Kidney (tissue), 14 donors: Measurements from ENCODE around the gene NKX2-4. TPM values are rescaled to one million over a fixed set of nuclear protein-coding genes. Genes with fewer than 3 reads are reported as not detected.

Source experiments
- DNase-seq, 5 donors: peaks; one replicate each; pipeline ENCODE4 v3.0.0-alpha.2; 2013 to 2020
- FAIRE-seq: peaks from 2 replicates; lab custom pipeline; 2012; peaks lifted over from hg19 to GRCh38; lab: Jason Lieb, UNC
- H3K27ac ChIP-seq, 2 donors: one replicate each; pipeline ENCODE4 v1.7.0; 2013; ENCODE audit warnings: low read depth in 2 of 2, low read length in 2 of 2, inconsistent platforms in 1 of 2
- H3K27me3 ChIP-seq: one replicate; pipeline ENCODE4 v1.7.1; 2013; ENCODE audit warnings: low read length, inconsistent platforms; ENCODE audit not compliant: control insufficient read depth, insufficient read depth
- H3K36me3 ChIP-seq, 3 donors: one replicate each; pipeline versions ENCODE4 v1.7.0 to v1.7.1; 2013; ENCODE audit warnings: low read length in 3 of 3, control low read depth in 1 of 3, inconsistent platforms in 1 of 3; ENCODE audit not compliant: insufficient read depth in 3 of 3, control insufficient read depth in 2 of 3
- H3K4me1 ChIP-seq, 3 donors: one replicate each; pipeline versions ENCODE4 v1.7.0 to v1.7.1; 2013; ENCODE audit warnings: low read length in 3 of 3, inconsistent platforms in 1 of 3, low read depth in 1 of 3; ENCODE audit not compliant: control insufficient read depth in 2 of 3, insufficient read depth in 2 of 3
- H3K4me3 ChIP-seq, 3 donors: one replicate each; pipeline versions ENCODE4 v1.7.0 to v1.8.1; 2013; ENCODE audit warnings: low read length in 3 of 3, control low read depth in 1 of 3, inconsistent platforms in 1 of 3
- H3K9ac ChIP-seq, 3 donors: one replicate each; pipeline versions ENCODE4 v1.7.0 to v1.7.1; 2013; ENCODE audit warnings: low read length in 3 of 3, control low read depth in 1 of 3, inconsistent platforms in 1 of 3
- H3K9me3 ChIP-seq, 3 donors: one replicate each; pipeline versions ENCODE4 v1.7.0 to v1.7.1; 2013; ENCODE audit warnings: low read length in 3 of 3, control low read depth in 1 of 3, inconsistent platforms in 1 of 3; ENCODE audit not compliant: control insufficient read depth in 2 of 3, insufficient read depth in 1 of 3
- CTCF ChIP-seq: IDR thresholded peaks from 3 replicates; pipeline ENCODE4 v1.5.1; 2012; ENCODE audit warnings: mild to moderate bottlenecking, moderate library complexity, borderline replicate concordance; ENCODE audit not compliant: insufficient read depth; ENCODE audit errors: extremely low read depth
- intact Hi-C: fragments of 100-400 bp; cut with DNase I; formaldehyde crosslinking; loops from one replicate; pipeline ENCODE4 v1.11.1; 2022
- polyA plus RNA-seq: library from polyadenylated mRNA; stranded (reverse); fragments of 350-450 nt; fragmentation: Illumina TruSeq; extraction: RNeasy Lipid Tissue Mini Kit (QIAGEN cat#74804); gene quantifications from one replicate; pipeline ENCODE4 v1.2.3, GENCODE V29; 2014; ENCODE audit warnings: low read depth, low replicate concordance; ENCODE audit not compliant: insufficient read depth
- total RNA-seq: library from RNA; stranded (reverse); fragmentation: NEBNext Ultra II Directional; extraction: Animal tissue kit (Norgen Biotek cat#: 25700); gene quantifications from one replicate; pipeline ENCODE4 v1.2.1, GENCODE V29; 2021
- donor health status: control.
- donor health status: control.
- donor health status: control.
- donor health status: control.
- donor health status: control.
- donor health status: DM: yes; HTN: yes; CAD: no.
- donor health status: Normal renal cell carcinoma (clear cell type).

Gene NKX2-4
- total and polyA plus RNA-seq, 2 donors from 2014 or later: not detected

- TF ChIP-seq CTCF: no peak
- DNase-seq (no peak), FAIRE-seq (no peak)
- H3K9ac ChIP-seq: no peak overlapping the region
- H3K27ac ChIP-seq: no peak overlapping the region
- H3K9me3 ChIP-seq: no peaks in the 10 kb centered on the region
- intact Hi-C loops: no loop called here
- no peak overlapping the region for H3K4me3 ChIP-seq
- no peaks in the 10 kb centered on the region for H3K27me3 ChIP-seq
- H3K36me3 ChIP-seq: peaks cover 0 to 38% (median 16%) of the 10 kb centered on the region in 3 donors
- H3K4me1 ChIP-seq: no peaks in the 10 kb centered on the region
Measured at GRCh38 chr20:21384308-21384892, 12.9 kb downstream of the NKX2-4 start.

- intact Hi-C loops: no loop called here
- Histone ChIP-seq H3K9me3 (no peaks in the 10 kb centered on the region), H3K4me3 (no peak overlapping the region), H3K36me3 (peaks cover 0 to 37% (median 11%) of the 10 kb centered on the region in 3 donors), H3K27me3 (no peaks in the 10 kb centered on the region), H3K27ac (no peak overlapping the region), H3K4me1 (no peaks in the 10 kb centered on the region), H3K9ac (no peak overlapping the region)
- FAIRE-seq (no peak), DNase-seq (no peak)
- no peak for TF ChIP-seq CTCF
Measured at GRCh38 chr20:21381619-21382018, 15.7 kb downstream of the NKX2-4 start.

- DNase-seq: no peak
- H3K27me3 ChIP-seq: no peaks in the 10 kb centered on the region
- no peaks in the 10 kb centered on the region for H3K4me1 ChIP-seq
- TF ChIP-seq CTCF: no peak
- H3K9ac ChIP-seq: no peak overlapping the region
- no peak overlapping the region for H3K4me3 ChIP-seq
- no peak for FAIRE-seq
- H3K36me3 ChIP-seq: peaks cover 0 to 29% (median 10%) of the 10 kb centered on the region in 3 donors
- intact Hi-C loops: no loop called here
- H3K9me3 ChIP-seq: no peaks in the 10 kb centered on the region
- H3K27ac ChIP-seq: no peak overlapping the region
Measured at GRCh38 chr20:21380711-21381110, 16.6 kb downstream of the NKX2-4 start.

- no peaks in the 10 kb centered on the region for H3K9me3 ChIP-seq
- DNase-seq (no peak), FAIRE-seq (no peak)
- intact Hi-C loops: no loop called here
- H3K4me3 ChIP-seq: no peak overlapping the region
- no peaks in the 10 kb centered on the region for H3K4me1 ChIP-seq
- H3K27me3 ChIP-seq: no peaks in the 10 kb centered on the region
- no peak overlapping the region for H3K27ac ChIP-seq
- no peak for TF ChIP-seq CTCF
- peaks cover 0 to 27% (median 2%) of the 10 kb centered on the region in 3 donors for H3K36me3 ChIP-seq
- no peak overlapping the region for H3K9ac ChIP-seq
Measured at GRCh38 chr20:21378259-21378658, 19.1 kb downstream of the NKX2-4 start.
